Pulmonary artery endothelial cell (primary cell): Measurements from ENCODE around the gene ADGRB3. TPM values are rescaled to one million over a fixed set of nuclear protein-coding genes. Genes with fewer than 3 reads are reported as not detected.
"Not testable (repeated sequence)": the region's sequence is repeated elsewhere in the genome, so short reads cannot be mapped to it uniquely, and the experiment has no call there.

ENCODE experiments used
- DNase-seq: peaks from one replicate; pipeline ENCODE4 v3.0.0-alpha.2; 2011; ENCODE audit warnings: low read depth, low spot score
- total RNA-seq: library from RNA; depleted of rRNA; stranded (reverse); fragments of >200 nt; gene quantifications from 2 replicates; pipeline ENCODE4 v1.2.3, GENCODE V29; 2014

ADGRB3 gene
- total RNA-seq, 1 donor from 2014 or later, result not detected

- no peak for DNase-seq
Measured at GRCh38 chr6:68649669-68650068, 14.6 kb downstream of the ADGRB3 start.

GRCh38 chr6:68650142-68650541, 15.1 kb downstream of the ADGRB3 start:
- DNase-seq, result no peak

DNA sequence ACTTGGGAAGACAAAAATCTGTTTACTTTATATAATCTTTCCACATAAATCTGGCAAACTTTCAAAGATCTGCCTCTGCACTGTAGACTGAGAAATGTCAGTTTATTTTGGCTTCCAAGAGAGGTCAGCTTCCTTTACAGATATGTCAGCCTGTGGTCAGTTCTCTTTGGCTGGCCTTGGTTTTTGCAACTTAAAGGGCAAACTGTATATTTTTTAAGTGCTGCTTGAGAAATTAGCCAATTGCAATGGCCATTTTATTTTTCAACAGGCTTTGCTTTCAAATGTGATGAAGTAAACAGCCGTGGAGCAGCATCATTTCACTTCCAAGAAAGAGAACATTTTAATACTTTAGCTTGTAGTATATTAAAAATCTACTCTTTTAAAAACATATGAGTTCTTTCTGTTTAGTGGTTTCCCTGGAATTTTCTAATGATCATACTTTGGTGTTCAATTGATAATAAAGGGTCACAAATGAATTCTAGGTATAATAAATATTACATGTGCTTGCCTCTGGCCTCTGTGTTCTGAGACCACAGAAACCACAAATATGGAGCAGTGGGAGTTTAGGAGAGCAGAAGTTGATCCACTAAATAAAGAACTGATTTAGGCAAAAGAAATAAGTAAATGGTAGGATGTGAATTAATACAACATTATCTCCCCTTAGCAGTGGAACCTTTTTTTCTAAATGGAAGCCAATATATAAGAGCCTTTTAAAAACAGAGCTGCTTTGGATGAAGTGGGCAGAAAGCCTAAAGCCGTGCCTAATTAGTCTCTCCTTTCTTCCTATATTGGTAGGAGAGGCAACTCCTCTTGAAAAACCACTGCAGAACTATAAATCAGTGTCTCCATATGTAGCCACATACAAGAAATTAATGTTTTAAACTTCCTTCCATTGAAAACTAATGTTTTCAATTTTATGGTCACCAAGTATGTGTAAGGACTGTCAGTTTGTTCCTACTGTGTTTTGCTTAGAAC, 16.2 kb downstream of the ADGRB3 start:
- DNase-seq, result no peak

- DNase-seq, result no peak
Measured at GRCh38 chr6:68652117-68652536, 17.0 kb downstream of the ADGRB3 start.

DNA sequence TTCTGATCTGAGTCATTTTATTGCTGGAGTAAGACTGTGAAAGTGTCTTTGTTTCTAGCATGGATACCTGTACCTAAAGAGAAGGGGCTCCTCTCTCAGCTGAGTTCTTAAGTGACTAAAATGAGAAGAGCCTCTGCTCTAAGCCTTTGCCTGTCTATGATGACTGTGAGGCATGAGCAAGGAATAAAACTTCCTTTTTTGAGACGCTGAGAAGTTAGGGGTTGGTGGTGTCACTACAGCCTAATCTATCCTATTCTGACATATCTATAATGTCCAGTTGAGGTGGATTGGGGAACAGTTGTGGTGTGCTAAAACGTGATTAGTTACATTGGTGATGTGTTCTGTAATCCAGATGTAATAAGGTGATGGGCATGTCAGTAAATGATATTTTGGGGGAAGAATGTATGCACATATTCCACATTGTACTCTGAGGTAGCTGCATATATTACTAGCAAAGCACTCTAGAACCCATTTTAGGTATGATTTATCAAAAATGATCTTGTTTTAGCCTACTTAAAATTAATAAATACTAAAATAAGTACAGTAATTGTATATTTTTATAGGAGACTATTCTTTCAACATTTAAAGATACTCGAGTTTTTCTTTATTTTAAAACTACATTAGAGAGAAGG, 18.1 kb downstream of the ADGRB3 start:
- DNase-seq, result no peak

GRCh38 chr6:68653706-68654089, 18.6 kb downstream of the ADGRB3 start:
- no peak for DNase-seq

DNA sequence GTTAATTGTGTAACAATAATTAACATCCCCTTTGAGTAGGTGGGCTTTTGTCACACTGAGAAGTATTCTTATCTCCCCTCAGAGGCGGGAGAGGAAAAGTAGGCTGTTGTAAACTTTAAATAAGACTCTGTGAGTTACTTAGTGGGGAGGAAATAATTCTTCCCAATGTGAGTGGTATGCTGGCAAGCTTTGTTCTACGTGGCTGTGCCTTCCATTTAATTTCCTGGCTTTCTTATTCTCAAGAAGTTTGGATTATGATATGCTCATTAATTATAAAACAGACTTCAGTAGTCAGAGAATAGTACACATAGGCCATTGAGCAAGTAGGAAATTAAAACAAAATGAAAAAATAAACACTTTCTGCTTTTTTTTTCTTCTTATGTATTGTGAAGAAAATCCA, 19.1 kb downstream of the ADGRB3 start:
- DNase-seq, result no peak

GRCh38 chr6:68655028-68655427, 19.9 kb downstream of the ADGRB3 start:
- no peak for DNase-seq

DNA sequence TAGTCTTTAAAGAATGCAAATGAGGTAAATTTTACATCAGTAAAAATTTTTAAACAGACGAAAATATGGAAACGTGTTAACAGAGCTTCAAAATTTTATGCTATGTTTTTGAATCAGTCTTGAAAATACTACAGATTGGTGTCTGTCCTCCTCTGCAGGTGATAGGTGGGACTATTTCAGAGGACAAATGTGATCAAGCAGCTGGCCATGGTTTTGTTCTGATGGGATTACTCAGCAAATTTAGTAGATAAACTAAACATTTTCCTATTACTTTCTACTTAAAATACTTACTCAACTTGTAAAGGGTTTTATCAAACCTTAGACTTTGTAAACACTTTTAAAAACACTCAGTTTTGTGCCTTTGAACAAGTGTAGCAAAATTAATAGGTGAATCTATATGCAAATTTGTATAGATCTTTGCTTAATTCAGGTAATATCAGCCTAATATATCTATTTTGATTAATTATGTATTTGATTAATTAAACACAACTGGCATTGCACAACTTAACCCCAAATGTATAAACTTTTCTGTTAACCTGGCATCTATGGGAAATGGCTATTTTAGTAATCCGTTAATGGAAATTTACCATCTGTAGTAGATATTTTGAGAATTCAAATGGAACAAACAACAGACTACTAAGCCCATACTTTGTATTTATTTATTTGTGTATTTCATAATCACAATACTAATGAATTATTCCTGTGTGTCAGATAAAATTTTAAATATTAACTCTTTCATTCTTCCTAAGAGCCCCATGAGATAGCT, 22.5 kb downstream of the ADGRB3 start:
- DNase-seq, result no peak

DNA sequence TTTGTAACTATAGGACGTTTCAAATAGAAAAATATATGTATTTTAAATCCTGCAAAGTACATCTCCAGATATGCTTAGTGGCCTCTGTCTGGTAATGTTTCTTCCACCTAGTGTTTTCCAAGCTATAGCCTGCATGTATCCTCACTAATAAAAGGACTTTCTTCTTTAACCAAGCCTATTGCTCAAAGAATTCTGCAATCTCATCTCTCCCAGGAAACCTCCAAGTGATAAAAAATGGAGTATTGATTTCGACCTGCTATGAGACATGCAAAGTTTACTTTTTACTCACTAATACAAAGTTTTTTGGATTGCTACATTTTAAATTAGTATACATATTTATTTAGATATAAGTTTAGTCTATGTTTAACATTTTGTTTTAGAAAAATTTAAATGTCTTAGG, 23.3 kb downstream of the ADGRB3 start:
- no peak for DNase-seq

GRCh38 chr6:68673255-68673654, 38.2 kb downstream of the ADGRB3 start:
- no peak for DNase-seq

DNA sequence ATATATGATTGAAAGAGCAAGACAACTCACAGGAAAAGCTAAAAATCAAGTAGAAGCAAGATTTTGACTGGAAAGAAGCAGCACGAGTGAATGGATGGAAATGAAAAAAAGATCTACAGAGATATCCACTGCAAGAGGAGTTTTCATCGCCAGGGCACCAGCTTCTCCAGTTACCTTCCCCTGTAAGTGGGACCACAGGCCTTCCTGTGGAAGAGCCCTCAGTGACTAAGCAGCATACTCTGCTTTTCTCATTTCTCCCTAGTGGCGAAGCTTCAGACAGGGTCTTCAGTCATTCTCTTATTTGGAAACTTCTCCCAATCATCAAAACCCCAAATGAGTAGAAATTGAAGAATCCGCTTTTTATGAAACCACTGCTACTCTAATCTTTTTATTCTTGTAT, 40.5 kb downstream of the ADGRB3 start:
- DNase-seq, result no peak

DNA sequence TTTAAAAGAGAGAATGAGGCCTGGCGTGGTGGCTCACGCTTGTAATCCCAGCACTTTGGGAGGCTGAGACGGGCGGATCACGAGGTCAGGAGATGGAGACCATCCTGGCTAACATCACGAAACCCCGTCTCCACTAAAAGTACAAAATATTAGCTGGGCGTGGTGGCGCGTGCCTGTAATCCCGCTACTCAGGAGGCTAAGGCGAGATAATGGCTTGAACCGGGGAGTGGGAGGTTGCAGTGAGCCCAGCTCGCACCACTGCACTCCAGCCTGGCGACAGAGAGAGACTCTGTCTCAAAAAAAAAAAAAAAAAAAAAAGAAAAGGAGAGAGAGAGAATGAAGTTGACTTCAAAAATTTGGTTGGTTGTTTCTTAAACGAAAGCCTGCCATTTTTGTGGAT, 41.0 kb downstream of the ADGRB3 start:
- DNase-seq, result not testable (repeated sequence)

GRCh38 chr6:68677058-68677457, 42.0 kb downstream of the ADGRB3 start:
- DNase-seq, result no peak

DNA sequence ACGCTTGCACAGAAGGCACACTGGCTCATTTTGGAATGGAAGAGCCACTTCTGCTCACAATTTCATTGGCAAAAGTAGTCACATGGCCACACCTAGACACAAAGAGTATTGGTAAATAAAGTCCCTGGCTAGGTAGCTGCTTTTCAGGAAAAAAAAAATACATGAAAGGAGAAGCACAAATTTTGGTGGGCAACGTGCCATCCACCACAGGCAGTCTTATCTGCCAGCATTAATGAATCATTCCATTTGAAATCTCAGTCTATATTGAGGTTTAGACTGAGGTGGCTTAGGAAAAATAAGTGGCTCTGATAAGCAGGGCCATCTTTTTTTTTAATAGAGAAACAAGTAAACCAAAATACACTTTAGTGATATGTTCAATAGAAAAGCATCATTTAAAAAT, 44.3 kb downstream of the ADGRB3 start:
- no peak for DNase-seq

DNA sequence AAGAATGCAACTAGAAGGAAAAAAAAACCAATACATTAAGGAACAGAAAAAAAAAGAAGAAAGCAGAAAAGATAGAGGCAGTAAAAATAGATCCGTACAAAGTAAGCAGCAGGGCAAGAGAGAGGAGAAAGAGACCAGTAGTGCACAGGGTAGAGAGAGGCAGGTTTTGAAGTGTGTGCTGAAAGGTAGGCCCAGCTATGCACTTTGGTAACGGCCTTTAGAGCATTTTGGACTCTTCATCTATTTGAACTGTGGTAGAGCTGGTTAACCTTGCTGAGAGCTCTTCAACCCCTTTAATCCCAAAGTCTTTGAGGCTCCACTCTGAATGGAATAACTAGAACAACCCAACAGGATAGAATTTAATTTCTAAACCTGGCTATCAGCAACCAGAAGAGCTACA, 45.2 kb downstream of the ADGRB3 start:
- DNase-seq, result no peak

- DNase-seq, result no peak
Measured at GRCh38 chr6:68689910-68690309, 54.8 kb downstream of the ADGRB3 start.

DNA sequence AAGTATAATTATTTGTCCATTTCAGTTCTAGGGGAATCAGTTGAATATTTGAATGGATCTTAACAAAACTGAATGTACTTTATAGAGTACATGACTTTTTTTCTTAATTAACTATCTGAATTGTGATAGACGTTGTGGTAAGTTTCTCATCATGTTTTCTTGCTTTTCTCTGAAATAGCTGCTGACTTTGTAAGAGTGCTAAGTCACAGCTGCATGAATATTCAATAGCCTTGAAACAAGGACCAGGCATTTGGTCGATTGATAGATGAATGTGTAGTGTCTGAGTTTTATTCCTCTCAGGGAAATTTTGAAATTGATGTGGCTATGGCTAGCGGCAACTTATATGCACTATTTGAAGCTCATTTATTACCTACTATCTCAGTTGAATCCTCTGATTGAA, 56.0 kb downstream of the ADGRB3 start:
- no peak for DNase-seq

GRCh38 chr6:68693271-68693670, 58.2 kb downstream of the ADGRB3 start:
- no peak for DNase-seq

DNA sequence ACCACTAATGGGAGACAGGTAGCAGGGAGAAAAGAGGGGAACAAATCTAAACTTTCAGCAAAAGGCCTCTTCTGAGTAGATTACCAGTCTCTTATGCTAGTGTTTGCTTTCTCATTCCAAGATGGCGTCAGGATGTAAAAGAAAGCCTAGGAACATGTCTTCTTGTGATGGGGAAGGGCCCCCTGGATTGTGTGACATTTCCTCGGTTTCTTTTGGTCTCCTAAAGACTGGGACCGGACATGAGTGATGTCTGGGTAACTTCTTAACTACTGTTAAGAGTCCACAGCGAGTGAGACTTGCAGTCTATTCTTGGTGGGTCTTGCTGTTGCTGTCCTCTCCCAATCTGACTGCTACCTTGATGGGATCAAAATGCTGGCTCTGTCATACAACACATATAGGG, 60.3 kb downstream of the ADGRB3 start:
- DNase-seq, result no peak

GRCh38 chr6:68695838-68696237, 60.8 kb downstream of the ADGRB3 start:
- no peak for DNase-seq

DNA sequence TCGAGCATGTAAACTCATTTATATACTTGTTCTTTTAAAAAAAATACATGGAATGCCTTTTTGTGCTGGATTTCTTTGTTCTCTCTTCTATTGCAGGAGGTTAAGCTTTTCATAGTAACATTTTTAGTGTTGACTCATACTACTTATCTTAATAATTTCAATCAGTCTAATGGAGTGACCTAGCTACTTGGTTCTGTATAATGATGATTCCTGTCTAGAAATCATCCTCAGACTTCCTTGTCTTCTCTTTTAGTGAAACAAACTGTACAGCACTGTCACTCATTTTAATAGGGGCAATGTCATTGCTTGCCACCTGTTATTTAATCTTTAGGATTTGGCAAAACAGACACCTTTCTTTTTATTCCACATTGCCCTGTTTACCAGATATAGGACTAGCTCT, 62.3 kb downstream of the ADGRB3 start:
- no peak for DNase-seq
